Mesendoderm (in vitro differentiated cells): ENCODE results near the gene TRAPPC2L.
"Not testable (repeated sequence)": the region's sequence is repeated elsewhere in the genome, so short reads cannot be mapped to it uniquely, and the experiment has no call there.

Source experiments
- DNase-seq: peaks from one replicate; pipeline ENCODE4 v3.0.0; 2013
- H2AK5ac ChIP-seq: 2 replicates; pipeline ENCODE4 v1.6.1; 2013; ENCODE audit warnings: low read length, inconsistent platforms
- H2BK120ac ChIP-seq: 2 replicates; pipeline ENCODE4 v1.6.1; 2013; ENCODE audit warnings: low read depth, mild to moderate bottlenecking, low read length, moderate library complexity, mixed read lengths
- H2BK15ac ChIP-seq: replicated peaks from 2 replicates; pipeline ENCODE4 v1.6.1; 2013; ENCODE audit warnings: low read depth, mild to moderate bottlenecking, moderate library complexity
- H2BK5ac ChIP-seq: 2 replicates; pipeline ENCODE4 v1.6.1; 2013; ENCODE audit warnings: low read length, inconsistent platforms
- H3K18ac ChIP-seq: 2 replicates; pipeline ENCODE4 v1.6.1; 2013; ENCODE audit warnings: mild to moderate bottlenecking, low read length, mixed read lengths
- H3K23ac ChIP-seq: one replicate; pipeline ENCODE4 v1.6.1; 2013; ENCODE audit warnings: low read length
- H3K27ac ChIP-seq: 2 replicates; pipeline ENCODE4 v1.5.1; 2013; ENCODE audit warnings: low read depth, mild to moderate bottlenecking, inconsistent platforms, low read length, moderate library complexity
- H3K27me3 ChIP-seq: 2 replicates; pipeline ENCODE4 v1.6.1; 2013; ENCODE audit warnings: low read length, control low read depth, mild to moderate bottlenecking, inconsistent platforms; ENCODE audit not compliant: insufficient read depth, poor library complexity
- H3K36me3 ChIP-seq: 2 replicates; pipeline ENCODE4 v1.6.1; 2013; ENCODE audit warnings: low read length, inconsistent platforms; ENCODE audit not compliant: control insufficient read depth, insufficient read depth
- H3K4ac ChIP-seq: one replicate; pipeline ENCODE4 v1.6.1; 2013; ENCODE audit warnings: low read depth, mild to moderate bottlenecking, low read length, moderate library complexity
- H3K4me1 ChIP-seq: 2 replicates; pipeline ENCODE4 v1.6.1; 2013; ENCODE audit warnings: low read depth, low read length, inconsistent platforms; ENCODE audit not compliant: control insufficient read depth
- H3K4me2 ChIP-seq: 2 replicates; pipeline ENCODE4 v1.6.1; 2013; ENCODE audit warnings: low read length
- H3K4me3 ChIP-seq: 2 replicates; pipeline ENCODE4 v1.5.1; 2013; ENCODE audit warnings: mild to moderate bottlenecking, low read length
- H3K56ac ChIP-seq: one replicate; pipeline ENCODE4 v1.6.1; 2013; ENCODE audit warnings: low read length
- H3K79me1 ChIP-seq: 2 replicates; pipeline ENCODE4 v1.6.1; 2013; ENCODE audit warnings: low read length, inconsistent platforms
- H3K79me2 ChIP-seq: 2 replicates; pipeline ENCODE4 v1.6.1; 2013; ENCODE audit warnings: mild to moderate bottlenecking, low read length; ENCODE audit not compliant: control insufficient read depth, insufficient read depth
- H3K9ac ChIP-seq: 2 replicates; pipeline ENCODE4 v1.6.1; 2013; ENCODE audit warnings: low read length, inconsistent platforms
- H4K5ac ChIP-seq: one replicate; pipeline ENCODE4 v1.6.1; 2013; ENCODE audit warnings: low read length
- H4K8ac ChIP-seq: one replicate; pipeline ENCODE4 v1.6.1; 2013; ENCODE audit warnings: low read depth, mild to moderate bottlenecking, control low read depth, low read length, moderate library complexity
- WGBS: extraction: QIAGEN DNeasy Blood & Tissue Kit; methylation state at CpG from one replicate; pipeline ENCODE4 v1.1.7; 2013; ENCODE audit warnings: low lambda C conversion rate, missing lambda C conversion rate; ENCODE audit not compliant: insufficient coverage; ENCODE audit errors: extremely low coverage; 5-methylcytosine and 5-hydroxymethylcytosine counted together

Gene TRAPPC2L

DNA sequence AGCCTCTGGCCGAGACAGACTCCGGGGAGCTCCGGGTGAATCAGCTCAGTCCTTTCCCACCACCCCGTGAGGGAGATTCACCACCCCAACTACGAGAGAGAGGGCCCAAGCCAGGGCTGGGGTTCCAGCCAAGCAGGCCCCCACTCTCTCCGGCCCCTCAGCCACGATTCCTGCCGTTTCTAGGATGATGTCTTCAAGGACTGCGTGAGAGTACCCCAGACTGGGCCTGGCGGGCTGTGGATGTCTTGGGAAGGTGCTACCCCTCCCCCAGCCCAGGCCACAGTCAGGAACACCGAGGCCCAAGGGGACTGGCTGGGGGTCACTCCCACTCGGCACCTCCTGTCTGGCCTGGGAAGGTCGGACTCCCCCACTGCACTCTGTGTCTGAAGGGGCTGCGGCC, 31.1 kb downstream of the TRAPPC2L start:
- Histone ChIP-seq H2BK120ac (no peak overlapping the region), H3K36me3 (no peaks in the 10 kb centered on the region), H3K4me3 (no peak overlapping the region), H3K56ac (no peak overlapping the region), H3K18ac (no peak overlapping the region), H3K9ac (no peak overlapping the region), H3K27ac (no peak overlapping the region), H3K23ac (no peak overlapping the region), H3K4me1 (no peaks in the 10 kb centered on the region), H3K4ac (no peak overlapping the region), H4K5ac (no peak overlapping the region), H3K79me1 (no peaks in the 10 kb centered on the region), H2BK5ac (no peak overlapping the region), H2BK15ac (no peak overlapping the region), H4K8ac (no peak overlapping the region), H3K27me3 (no peaks in the 10 kb centered on the region), H3K4me2 (no peak overlapping the region), H3K79me2 (no peaks in the 10 kb centered on the region), H2AK5ac (no peak overlapping the region)
- no peak for DNase-seq
- WGBS = no CpG with 5 or more reads among the region's 14 CpGs

GRCh38 chr16:88888461-88889387, 31.8 kb downstream of the TRAPPC2L start:
- Histone ChIP-seq H3K4me1 (no peaks in the 10 kb centered on the region), H3K27me3 (no peaks in the 10 kb centered on the region), H3K4ac (no peak overlapping the region), H3K56ac (no peak overlapping the region), H3K79me1 (no peaks in the 10 kb centered on the region), H3K79me2 (no peaks in the 10 kb centered on the region), H3K23ac (no peak overlapping the region), H2BK5ac (no peak overlapping the region), H3K18ac (no peak overlapping the region), H2BK15ac (no peak overlapping the region), H2BK120ac (no peak overlapping the region), H3K9ac (no peak overlapping the region), H3K4me2 (no peak overlapping the region), H3K27ac (no peak overlapping the region), H2AK5ac (no peak overlapping the region), H3K36me3 (no peaks in the 10 kb centered on the region), H4K5ac (no peak overlapping the region), H3K4me3 (no peak overlapping the region), H4K8ac (no peak overlapping the region)
- no CpG with 5 or more reads among the region's 30 CpGs for WGBS
- peak; percentile 23 for DNase-seq

DNA sequence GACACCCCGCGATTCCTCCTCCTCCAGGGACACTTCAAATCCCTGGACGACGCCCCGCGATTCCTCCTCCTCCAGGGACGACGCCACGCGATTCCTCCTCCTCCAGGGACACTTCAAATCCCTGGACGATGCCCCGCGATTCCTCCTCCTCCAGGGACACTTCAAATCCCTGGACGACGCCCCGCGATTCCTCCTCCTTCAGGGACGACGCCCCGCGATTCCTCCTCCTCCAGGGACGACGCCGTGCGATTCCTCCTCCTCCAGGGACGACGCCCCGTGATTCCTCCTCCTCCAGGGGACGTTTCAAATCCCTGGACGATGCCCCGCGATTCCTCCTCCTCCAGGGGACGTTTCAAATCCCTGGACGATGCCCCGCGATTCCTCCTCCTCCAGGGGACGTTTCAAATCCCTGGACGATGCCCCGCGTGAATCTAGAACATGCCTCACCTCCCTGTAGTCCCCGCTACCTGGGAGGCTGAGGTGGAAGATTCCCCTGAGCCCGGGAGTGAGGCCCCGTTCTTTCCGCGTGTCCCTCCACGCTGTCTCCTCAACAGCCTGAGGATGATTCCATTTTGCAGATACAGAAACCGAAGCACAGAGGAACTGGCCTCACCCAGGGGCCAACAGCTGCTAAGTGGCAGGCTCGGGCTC, 32.9 kb downstream of the TRAPPC2L start:
- H3K79me2 ChIP-seq, H3K4me2 ChIP-seq, H3K4me3 ChIP-seq, H3K9ac ChIP-seq, H3K18ac ChIP-seq, H3K4ac ChIP-seq, H3K27me3 ChIP-seq, H3K36me3 ChIP-seq, H2BK15ac ChIP-seq, H4K5ac ChIP-seq, H3K27ac ChIP-seq, H2BK120ac ChIP-seq, H4K8ac ChIP-seq, H3K56ac ChIP-seq, H2AK5ac ChIP-seq, H2BK5ac ChIP-seq, H3K4me1 ChIP-seq, H3K23ac ChIP-seq, H3K79me1 ChIP-seq, DNase-seq: not testable (repeated sequence)
- WGBS = no CpG with 5 or more reads among the region's 48 CpGs

- no CpG with 5 or more reads among the region's 16 CpGs for WGBS
- Histone ChIP-seq H3K9ac (no peak overlapping the region), H3K79me2 (no peaks in the 10 kb centered on the region), H3K23ac (no peak overlapping the region), H3K36me3 (no peaks in the 10 kb centered on the region), H2BK5ac (no peak overlapping the region), H4K5ac (no peak overlapping the region), H3K27me3 (no peaks in the 10 kb centered on the region), H3K18ac (no peak overlapping the region), H3K79me1 (no peaks in the 10 kb centered on the region), H3K27ac (no peak overlapping the region), H3K56ac (no peak overlapping the region), H3K4me1 (no peaks in the 10 kb centered on the region), H2BK15ac (no peak overlapping the region), H2BK120ac (no peak overlapping the region), H3K4me3 (no peak overlapping the region), H4K8ac (no peak overlapping the region), H2AK5ac (no peak overlapping the region), H3K4me2 (no peak overlapping the region), H3K4ac (no peak overlapping the region)
- no peak for DNase-seq
Measured at GRCh38 chr16:88891083-88891482, 34.2 kb downstream of the TRAPPC2L start.

GRCh38 chr16:88892065-88892464, 35.1 kb downstream of the TRAPPC2L start:
- Histone ChIP-seq H3K79me2 (no peaks in the 10 kb centered on the region), H3K9ac (no peak overlapping the region), H4K8ac (no peak overlapping the region), H2BK15ac (no peak overlapping the region), H3K4ac (no peak overlapping the region), H3K36me3 (no peaks in the 10 kb centered on the region), H3K27me3 (no peaks in the 10 kb centered on the region), H3K23ac (no peak overlapping the region), H3K4me1 (no peaks in the 10 kb centered on the region), H2AK5ac (no peak overlapping the region), H3K27ac (no peak overlapping the region), H3K56ac (no peak overlapping the region), H2BK5ac (no peak overlapping the region), H2BK120ac (no peak overlapping the region), H3K79me1 (no peaks in the 10 kb centered on the region), H3K4me2 (no peak overlapping the region), H3K4me3 (no peak overlapping the region), H4K5ac (no peak overlapping the region), H3K18ac (no peak overlapping the region)
- no peak for DNase-seq
- no CpG with 5 or more reads among the region's 20 CpGs for WGBS
